Breast epithelium (tissue), 3 donors: ENCODE data around the gene CNTNAP5.

ENCODE experiments used
- POLR2A ChIP-seq: fragments of 450-650 bp; IDR thresholded peaks from one replicate; pipeline ENCODE4 v1.6.1; 2016; ENCODE audit warnings: antibody characterized with exemption, mild to moderate bottlenecking, moderate library complexity
- POLR2AphosphoS5 ChIP-seq, 3 donors: sonication (generic); formaldehyde crosslinking; IDR thresholded peaks; one replicate each; pipeline ENCODE4 v1.6.1; 2017; ENCODE audit warnings: antibody characterized with exemption in 3 of 3
- TF ChIP-seq, protein P1 (sequence below), 3 donors: fragments of 450-650 bp; IDR thresholded peaks; one replicate each; pipeline ENCODE4 v1.5.1; 2016 to 2017; ENCODE audit warnings: antibody characterized with exemption in 3 of 3, mild to moderate bottlenecking in 3 of 3, moderate library complexity in 3 of 3

DNA sequence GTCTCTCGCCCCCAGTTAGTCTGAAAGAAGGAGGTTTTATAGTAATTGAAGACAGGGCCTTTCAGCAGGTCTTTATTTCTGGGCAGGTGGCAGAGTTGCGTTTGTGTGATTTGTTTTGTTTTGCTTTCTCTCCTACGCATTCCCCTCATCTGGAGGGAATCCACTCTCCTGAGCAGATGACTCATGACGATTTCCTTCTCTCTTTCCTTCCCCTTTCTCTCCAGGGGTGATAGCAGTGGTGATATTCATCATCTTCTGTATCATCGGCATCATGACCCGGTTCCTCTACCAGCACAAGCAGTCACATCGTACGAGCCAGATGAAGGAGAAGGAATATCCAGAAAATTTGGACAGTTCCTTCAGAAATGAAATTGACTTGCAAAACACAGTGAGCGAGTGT is 888.8 kb downstream of the CNTNAP5 start:
- TF ChIP-seq POLR2A (no peak), POLR2AphosphoS5 (IDR thresholded peaks at IDR 0.05) (no peak)
- TF ChIP-seq, protein P1, sequence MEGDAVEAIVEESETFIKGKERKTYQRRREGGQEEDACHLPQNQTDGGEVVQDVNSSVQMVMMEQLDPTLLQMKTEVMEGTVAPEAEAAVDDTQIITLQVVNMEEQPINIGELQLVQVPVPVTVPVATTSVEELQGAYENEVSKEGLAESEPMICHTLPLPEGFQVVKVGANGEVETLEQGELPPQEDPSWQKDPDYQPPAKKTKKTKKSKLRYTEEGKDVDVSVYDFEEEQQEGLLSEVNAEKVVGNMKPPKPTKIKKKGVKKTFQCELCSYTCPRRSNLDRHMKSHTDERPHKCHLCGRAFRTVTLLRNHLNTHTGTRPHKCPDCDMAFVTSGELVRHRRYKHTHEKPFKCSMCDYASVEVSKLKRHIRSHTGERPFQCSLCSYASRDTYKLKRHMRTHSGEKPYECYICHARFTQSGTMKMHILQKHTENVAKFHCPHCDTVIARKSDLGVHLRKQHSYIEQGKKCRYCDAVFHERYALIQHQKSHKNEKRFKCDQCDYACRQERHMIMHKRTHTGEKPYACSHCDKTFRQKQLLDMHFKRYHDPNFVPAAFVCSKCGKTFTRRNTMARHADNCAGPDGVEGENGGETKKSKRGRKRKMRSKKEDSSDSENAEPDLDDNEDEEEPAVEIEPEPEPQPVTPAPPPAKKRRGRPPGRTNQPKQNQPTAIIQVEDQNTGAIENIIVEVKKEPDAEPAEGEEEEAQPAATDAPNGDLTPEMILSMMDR (IDR thresholded peaks at IDR 0.05) = no peak
